Ramos (cell line): ENCODE results near the gene GUCY2D.
"Not testable (repeated sequence)": the region's sequence is repeated elsewhere in the genome, so short reads cannot be mapped to it uniquely, and the experiment has no call there.

ENCODE experiments used
- in situ Hi-C: fragments of 300-500 bp; cut with MboI; formaldehyde crosslinking; loops from one replicate; pipeline ENCODE4 v1.14.3; 2022; ENCODE audit warnings: low sequenced_read_pairs; ENCODE audit not compliant: unreplicated experiment

Gene GUCY2D

GRCh38 chr17:8015236-8015956, 13.0 kb downstream of the GUCY2D start:
- in situ Hi-C loops = no loop called here

GRCh38 chr17:8015957-8016631, 13.7 kb downstream of the GUCY2D start:
- in situ Hi-C loops = no loop called here

GRCh38 chr17:8016632-8017424, 14.4 kb downstream of the GUCY2D start:
- in situ Hi-C loops = no loop called here

GRCh38 chr17:8018436-8018835, 16.0 kb downstream of the GUCY2D start:
- in situ Hi-C loops = no loop called here

- in situ Hi-C loops = no loop called here
These were observed 16.8 kb downstream of the GUCY2D start for GRCh38 chr17:8019166-8019565.

- in situ Hi-C loops = no loop called here
These were observed 17.5 kb downstream of the GUCY2D start for GRCh38 chr17:8019665-8020650.

GRCh38 chr17:8020776-8021564, 18.6 kb downstream of the GUCY2D start:
- in situ Hi-C loops = no loop called here

GRCh38 chr17:8021565-8022359, 19.3 kb downstream of the GUCY2D start:
- in situ Hi-C loops = no loop called here

- in situ Hi-C loops = no loop called here
These were observed 20.1 kb downstream of the GUCY2D start for GRCh38 chr17:8022360-8023003.

- in situ Hi-C loops = not testable (repeated sequence)
These were observed 21.7 kb downstream of the GUCY2D start for GRCh38 chr17:8024161-8024560.

- in situ Hi-C loops = no loop called here
These were observed 22.9 kb downstream of the GUCY2D start for GRCh38 chr17:8025176-8025911.

GRCh38 chr17:8029121-8029520, 26.7 kb downstream of the GUCY2D start:
- in situ Hi-C loops = no loop called here

- in situ Hi-C loops = no loop called here
These were observed 28.8 kb downstream of the GUCY2D start for GRCh38 chr17:8031261-8031661.

GRCh38 chr17:8031950-8032349, 29.5 kb downstream of the GUCY2D start:
- in situ Hi-C loops = no loop called here

- in situ Hi-C loops = no loop called here
These were observed 30.0 kb downstream of the GUCY2D start for GRCh38 chr17:8032442-8032841.

GRCh38 chr17:8038954-8039610, 36.7 kb downstream of the GUCY2D start, which contains the start of gene ALOX15B:
TSS of gene ALOX15B (plus strand) at chr17:8039059. CDS start at chr17:8039156, 97 bp downstream.
- in situ Hi-C loops = no loop called here
